K562 (cell line): ENCODE measurements around the gene EPB41L1. TPM values are rescaled to one million over a fixed set of nuclear protein-coding genes. Genes with fewer than 3 reads are reported as not detected.

Source experiments
- HNRNPLL ChIP-seq: fragments of 200-400 bp; formaldehyde crosslinking; IDR thresholded peaks from 2 replicates; pipeline ENCODE4 v1.6.1; 2017; ENCODE audit warnings: low read length, low read depth, mild to moderate bottlenecking; ENCODE audit not compliant: poor library complexity, severe bottlenecking
- POLR2AphosphoS2 ChIP-seq: IDR thresholded peaks from 2 replicates; pipeline ENCODE4 v1.6.1; 2012; ENCODE audit warnings: low read length, improper control_type of control experiment
- RUNX1 ChIP-seq: sonication (generic); IDR thresholded peaks from 2 replicates; pipeline ENCODE4 v1.6.1; 2016; ENCODE audit warnings: antibody characterized with exemption, low read depth
- SMAD4 ChIP-seq: fragments of 250-450 bp; sonication (Bioruptor Pico); conservative IDR thresholded peaks from 2 replicates; pipeline ENCODE4 v1.8.0; 2021; ENCODE audit warnings: inconsistent platforms, mild to moderate bottlenecking, moderate library complexity
- SUPT5H ChIP-seq: fragments of 450-650 bp; IDR thresholded peaks from 2 replicates; pipeline ENCODE4 v1.6.1; 2016
- ZNF146 ChIP-seq: IDR thresholded peaks from one replicate; pipeline ENCODE4 v1.6.1; 2018; ENCODE audit warnings: missing compliant biosample characterization; ENCODE audit not compliant: unreplicated experiment
- ZNF780A ChIP-seq: fragments of 250-450 bp; sonication (Bioruptor Pico); IDR thresholded peaks from 2 replicates; pipeline ENCODE4 v1.5.0; 2021; ENCODE audit warnings: mild to moderate bottlenecking
- polyA plus RNA-seq, 8 experiments: library from polyadenylated mRNA; depleted of rRNA in 4 of 8; stranded (reverse) in 5 of 8; unstranded in 3 of 8; fragments of >200 nt; fragmentation: Nextera tagmentation in 2 of 8; fragmentation: Illumina TruSeq in 1 of 8; extraction: Ambion mirVana in 2 of 8; extraction: Trizol in 1 of 8; gene quantifications; 2 replicates each; pipeline versions ENCODE4 v1.2.1 to v1.2.3, GENCODE V29; 2011 to 2014; ENCODE audit warnings: inconsistent platforms in 1 of 8, missing spikeins in 1 of 8
- total RNA-seq, 7 experiments: library from RNA; depleted of rRNA in 6 of 7; stranded (reverse); fragments of >200 nt in 6 of 7; fragmentation: Illumina TruSeq in 2 of 7; extraction: Trizol in 2 of 7; gene quantifications; 2 replicates each; pipeline versions ENCODE4 v1.2.1 to v1.2.3, GENCODE V29; 2011 to 2021; ENCODE audit warnings: low replicate concordance in 1 of 7
- TF ChIP-seq, protein P1 (sequence below): fragments of 250-450 bp; sonication (Bioruptor Pico); IDR thresholded peaks from 2 replicates; pipeline ENCODE4 v1.4.0; 2020
- TF ChIP-seq, protein P2 (sequence below): fragments of 450-650 bp; IDR thresholded peaks from 2 replicates; pipeline ENCODE4 v1.6.1; 2017; ENCODE audit warnings: antibody characterized with exemption, mild to moderate bottlenecking

Gene EPB41L1
- total and polyA plus RNA-seq, 9 of the 15 experiments (the other 6 are each of a cell fraction or from before 2014, with no cell fraction given), result 0.11 to 4.3 (median 1.3) TPM

DNA sequence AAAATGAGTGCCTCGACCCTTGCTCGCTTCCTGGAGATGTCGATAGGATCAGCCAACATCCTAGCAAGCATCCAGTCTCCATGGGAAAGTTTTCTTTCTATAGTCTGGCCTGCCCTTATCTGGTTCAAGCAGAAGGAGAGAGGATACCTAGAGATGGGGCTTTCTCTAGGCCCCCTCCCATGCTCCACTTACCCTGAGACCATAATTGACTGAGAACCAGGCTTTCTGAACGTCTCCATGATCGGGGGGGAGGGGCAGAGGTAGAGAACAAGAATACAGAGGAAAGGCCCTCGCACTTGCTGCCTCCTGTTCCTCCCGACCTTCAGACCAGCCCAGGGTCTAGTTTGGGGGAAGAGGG is 31.6 kb upstream of the EPB41L1 start (continued):
- TF ChIP-seq, protein P1, sequence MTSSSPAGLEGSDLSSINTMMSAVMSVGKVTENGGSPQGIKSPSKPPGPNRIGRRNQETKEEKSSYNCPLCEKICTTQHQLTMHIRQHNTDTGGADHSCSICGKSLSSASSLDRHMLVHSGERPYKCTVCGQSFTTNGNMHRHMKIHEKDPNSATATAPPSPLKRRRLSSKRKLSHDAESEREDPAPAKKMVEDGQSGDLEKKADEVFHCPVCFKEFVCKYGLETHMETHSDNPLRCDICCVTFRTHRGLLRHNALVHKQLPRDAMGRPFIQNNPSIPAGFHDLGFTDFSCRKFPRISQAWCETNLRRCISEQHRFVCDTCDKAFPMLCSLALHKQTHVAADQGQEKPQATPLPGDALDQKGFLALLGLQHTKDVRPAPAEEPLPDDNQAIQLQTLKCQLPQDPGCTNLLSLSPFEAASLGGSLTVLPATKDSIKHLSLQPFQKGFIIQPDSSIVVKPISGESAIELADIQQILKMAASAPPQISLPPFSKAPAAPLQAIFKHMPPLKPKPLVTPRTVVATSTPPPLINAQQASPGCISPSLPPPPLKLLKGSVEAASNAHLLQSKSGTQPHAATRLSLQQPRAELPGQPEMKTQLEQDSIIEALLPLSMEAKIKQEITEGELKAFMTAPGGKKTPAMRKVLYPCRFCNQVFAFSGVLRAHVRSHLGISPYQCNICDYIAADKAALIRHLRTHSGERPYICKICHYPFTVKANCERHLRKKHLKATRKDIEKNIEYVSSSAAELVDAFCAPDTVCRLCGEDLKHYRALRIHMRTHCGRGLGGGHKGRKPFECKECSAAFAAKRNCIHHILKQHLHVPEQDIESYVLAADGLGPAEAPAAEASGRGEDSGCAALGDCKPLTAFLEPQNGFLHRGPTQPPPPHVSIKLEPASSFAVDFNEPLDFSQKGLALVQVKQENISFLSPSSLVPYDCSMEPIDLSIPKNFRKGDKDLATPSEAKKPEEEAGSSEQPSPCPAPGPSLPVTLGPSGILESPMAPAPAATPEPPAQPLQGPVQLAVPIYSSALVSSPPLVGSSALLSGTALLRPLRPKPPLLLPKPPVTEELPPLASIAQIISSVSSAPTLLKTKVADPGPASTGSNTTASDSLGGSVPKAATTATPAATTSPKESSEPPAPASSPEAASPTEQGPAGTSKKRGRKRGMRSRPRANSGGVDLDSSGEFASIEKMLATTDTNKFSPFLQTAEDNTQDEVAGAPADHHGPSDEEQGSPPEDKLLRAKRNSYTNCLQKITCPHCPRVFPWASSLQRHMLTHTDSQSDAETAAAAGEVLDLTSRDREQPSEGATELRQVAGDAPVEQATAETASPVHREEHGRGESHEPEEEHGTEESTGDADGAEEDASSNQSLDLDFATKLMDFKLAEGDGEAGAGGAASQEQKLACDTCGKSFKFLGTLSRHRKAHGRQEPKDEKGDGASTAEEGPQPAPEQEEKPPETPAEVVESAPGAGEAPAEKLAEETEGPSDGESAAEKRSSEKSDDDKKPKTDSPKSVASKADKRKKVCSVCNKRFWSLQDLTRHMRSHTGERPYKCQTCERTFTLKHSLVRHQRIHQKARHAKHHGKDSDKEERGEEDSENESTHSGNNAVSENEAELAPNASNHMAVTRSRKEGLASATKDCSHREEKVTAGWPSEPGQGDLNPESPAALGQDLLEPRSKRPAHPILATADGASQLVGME (CRISPR knock-in tag), result no peak
- TF ChIP-seq, protein P2, sequence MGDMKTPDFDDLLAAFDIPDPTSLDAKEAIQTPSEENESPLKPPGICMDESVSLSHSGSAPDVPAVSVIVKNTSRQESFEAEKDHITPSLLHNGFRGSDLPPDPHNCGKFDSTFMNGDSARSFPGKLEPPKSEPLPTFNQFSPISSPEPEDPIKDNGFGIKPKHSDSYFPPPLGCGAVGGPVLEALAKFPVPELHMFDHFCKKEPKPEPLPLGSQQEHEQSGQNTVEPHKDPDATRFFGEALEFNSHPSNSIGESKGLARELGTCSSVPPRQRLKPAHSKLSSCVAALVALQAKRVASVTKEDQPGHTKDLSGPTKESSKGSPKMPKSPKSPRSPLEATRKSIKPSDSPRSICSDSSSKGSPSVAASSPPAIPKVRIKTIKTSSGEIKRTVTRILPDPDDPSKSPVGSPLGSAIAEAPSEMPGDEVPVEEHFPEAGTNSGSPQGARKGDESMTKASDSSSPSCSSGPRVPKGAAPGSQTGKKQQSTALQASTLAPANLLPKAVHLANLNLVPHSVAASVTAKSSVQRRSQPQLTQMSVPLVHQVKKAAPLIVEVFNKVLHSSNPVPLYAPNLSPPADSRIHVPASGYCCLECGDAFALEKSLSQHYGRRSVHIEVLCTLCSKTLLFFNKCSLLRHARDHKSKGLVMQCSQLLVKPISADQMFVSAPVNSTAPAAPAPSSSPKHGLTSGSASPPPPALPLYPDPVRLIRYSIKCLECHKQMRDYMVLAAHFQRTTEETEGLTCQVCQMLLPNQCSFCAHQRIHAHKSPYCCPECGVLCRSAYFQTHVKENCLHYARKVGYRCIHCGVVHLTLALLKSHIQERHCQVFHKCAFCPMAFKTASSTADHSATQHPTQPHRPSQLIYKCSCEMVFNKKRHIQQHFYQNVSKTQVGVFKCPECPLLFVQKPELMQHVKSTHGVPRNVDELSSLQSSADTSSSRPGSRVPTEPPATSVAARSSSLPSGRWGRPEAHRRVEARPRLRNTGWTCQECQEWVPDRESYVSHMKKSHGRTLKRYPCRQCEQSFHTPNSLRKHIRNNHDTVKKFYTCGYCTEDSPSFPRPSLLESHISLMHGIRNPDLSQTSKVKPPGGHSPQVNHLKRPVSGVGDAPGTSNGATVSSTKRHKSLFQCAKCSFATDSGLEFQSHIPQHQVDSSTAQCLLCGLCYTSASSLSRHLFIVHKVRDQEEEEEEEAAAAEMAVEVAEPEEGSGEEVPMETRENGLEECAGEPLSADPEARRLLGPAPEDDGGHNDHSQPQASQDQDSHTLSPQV, result no peak
- TF ChIP-seq ZNF146 (CRISPR knock-in tag) (no peak), SUPT5H (no peak), SMAD4 (CRISPR knock-in tag) (no peak; the same call in 1 of the 2 replicates), RUNX1 (no peak), HNRNPLL (no peak), POLR2AphosphoS2 (no peak), ZNF780A (CRISPR knock-in tag) (no peak)
